H9 (cell line): ENCODE measurements around the gene ID4. TPM values are rescaled to one million over a fixed set of nuclear protein-coding genes. Genes with fewer than 3 reads are reported as not detected.

Source experiments
- DNase-seq: peaks from one replicate; pipeline ENCODE4 v3.0.0-alpha.2; 2017
- H2AFZ ChIP-seq: one replicate; pipeline ENCODE4 v1.6.1; 2013; ENCODE audit warnings: mild to moderate bottlenecking, low read length, control low read depth, moderate library complexity
- H2AK5ac ChIP-seq: 2 replicates; pipeline ENCODE4 v1.6.1; 2013; ENCODE audit warnings: low read length, control low read depth, mixed read lengths; ENCODE audit not compliant: insufficient read length
- H2BK120ac ChIP-seq: one replicate; pipeline ENCODE4 v1.6.1; 2013; ENCODE audit warnings: low read depth, mild to moderate bottlenecking, low read length, control low read depth, inconsistent platforms; ENCODE audit not compliant: poor library complexity, severe bottlenecking
- H2BK12ac ChIP-seq: 2 replicates; pipeline ENCODE4 v1.6.1; 2013; ENCODE audit warnings: low read length, control low read depth, mixed read lengths, low read depth; ENCODE audit not compliant: insufficient read length
- H2BK15ac ChIP-seq: 2 replicates; pipeline ENCODE4 v1.6.1; 2013; ENCODE audit warnings: low read depth, low read length, control low read depth
- H2BK20ac ChIP-seq: one replicate; pipeline ENCODE4 v1.6.1; 2013; ENCODE audit warnings: low read depth, mild to moderate bottlenecking, low read length, control low read depth, inconsistent platforms; ENCODE audit not compliant: poor library complexity, severe bottlenecking
- H2BK5ac ChIP-seq: 2 replicates; pipeline ENCODE4 v1.6.1; 2013; ENCODE audit warnings: low read length, control low read depth, mixed read lengths; ENCODE audit not compliant: insufficient read length
- H3K14ac ChIP-seq: 2 replicates; pipeline ENCODE4 v1.6.1; 2013; ENCODE audit warnings: low read length, control low read depth; ENCODE audit not compliant: insufficient read depth
- H3K18ac ChIP-seq: 2 replicates; pipeline ENCODE4 v1.6.1; 2013; ENCODE audit warnings: low read depth, mild to moderate bottlenecking, mixed read lengths, low read length, control low read depth; ENCODE audit not compliant: insufficient read length
- H3K23ac ChIP-seq: 2 replicates; pipeline ENCODE4 v1.6.1; 2013; ENCODE audit warnings: low read length, control low read depth, mixed read lengths, low read depth; ENCODE audit not compliant: insufficient read length
- H3K23me2 ChIP-seq: 2 replicates; pipeline ENCODE4 v1.6.1; 2013; ENCODE audit warnings: low read depth, mild to moderate bottlenecking, mixed read lengths, low read length, control low read depth; ENCODE audit not compliant: insufficient read length, poor library complexity, severe bottlenecking
- H3K27ac ChIP-seq: 2 replicates; pipeline ENCODE4 v1.5.1; 2013; ENCODE audit warnings: low read length, control low read depth, mixed read lengths, low read depth; ENCODE audit not compliant: insufficient read length
- H3K27me3 ChIP-seq: 2 replicates; pipeline ENCODE4 v1.6.1; 2013; ENCODE audit warnings: low read length, control low read depth, inconsistent platforms; ENCODE audit not compliant: insufficient read depth
- H3K4ac ChIP-seq: 2 replicates; pipeline ENCODE4 v1.6.1; 2013; ENCODE audit warnings: low read depth, mild to moderate bottlenecking, control low read depth, inconsistent platforms, low read length, moderate library complexity
- H3K4me1 ChIP-seq: 2 replicates; pipeline ENCODE4 v1.6.1; 2013; ENCODE audit warnings: low read length, control low read depth, inconsistent platforms; ENCODE audit not compliant: insufficient read depth
- H3K4me2 ChIP-seq: 2 replicates; pipeline ENCODE4 v1.6.1; 2013; ENCODE audit warnings: low read length, control low read depth, mixed read lengths; ENCODE audit not compliant: insufficient read length, insufficient read depth
- H3K56ac ChIP-seq: 2 replicates; pipeline ENCODE4 v1.6.1; 2013; ENCODE audit warnings: low read depth, mild to moderate bottlenecking, mixed read lengths, low read length, control low read depth; ENCODE audit not compliant: insufficient read length
- H3K79me1 ChIP-seq: 2 replicates; pipeline ENCODE4 v1.6.1; 2013; ENCODE audit warnings: low read depth, mild to moderate bottlenecking, moderate library complexity, low read length, control low read depth, inconsistent platforms; ENCODE audit not compliant: insufficient read depth, poor library complexity, severe bottlenecking
- H3K79me2 ChIP-seq: 2 replicates; pipeline ENCODE4 v1.6.1; 2013; ENCODE audit warnings: low read length, control low read depth, inconsistent platforms; ENCODE audit not compliant: insufficient read depth
- H3K9ac ChIP-seq: 2 replicates; pipeline ENCODE4 v1.6.1; 2013; ENCODE audit warnings: low read length, control low read depth, mixed read lengths; ENCODE audit not compliant: insufficient read length; ENCODE audit errors: extremely low read depth
- H3K9me3 ChIP-seq: one replicate; pipeline ENCODE4 v1.6.1; 2013; ENCODE audit warnings: low read depth, low read length, inconsistent platforms; ENCODE audit not compliant: control insufficient read depth
- H3T11ph ChIP-seq: one replicate; pipeline ENCODE4 v1.6.1; 2013; ENCODE audit warnings: mild to moderate bottlenecking, low read length, control low read depth, inconsistent platforms
- H4K20me1 ChIP-seq: one replicate; pipeline ENCODE4 v1.6.1; 2013; ENCODE audit not compliant: control insufficient read depth, insufficient read length, insufficient read depth
- H4K5ac ChIP-seq: 2 replicates; pipeline ENCODE4 v1.6.1; 2013; ENCODE audit warnings: low read depth, mild to moderate bottlenecking, mixed read lengths, low read length, control low read depth; ENCODE audit not compliant: insufficient read length
- H4K8ac ChIP-seq: replicated peaks from 2 replicates; pipeline ENCODE4 v1.6.1; 2013; ENCODE audit warnings: low read length, control low read depth, mixed read lengths, low read depth; ENCODE audit not compliant: insufficient read length
- H4K91ac ChIP-seq: 2 replicates; pipeline ENCODE4 v1.6.1; 2013; ENCODE audit warnings: low read depth, mild to moderate bottlenecking, moderate library complexity, mixed read lengths, low read length, control low read depth; ENCODE audit not compliant: insufficient read length
- H3K27ac Mint-ChIP-seq, 3 experiments: 2 replicates in 2 of 3; 3 replicates in 1 of 3; pipeline ENCODE4 v1.8.0; 2020 to 2021; ENCODE audit warnings: mixed read lengths in 3 of 3, mild to moderate bottlenecking in 1 of 3, moderate library complexity in 1 of 3
- H3K27me3 Mint-ChIP-seq: 2 replicates; pipeline ENCODE4 v1.8.0; 2021; ENCODE audit warnings: low read depth, mild to moderate bottlenecking, moderate library complexity, mixed read lengths
- H3K36me3 Mint-ChIP-seq, 3 experiments: 2 replicates in 2 of 3; 3 replicates in 1 of 3; pipeline ENCODE4 v1.8.0; 2020 to 2021; ENCODE audit warnings: low read depth in 3 of 3, mixed read lengths in 3 of 3; ENCODE audit not compliant: insufficient read depth in 1 of 3
- H3K4me1 Mint-ChIP-seq, 2 experiments: 2 replicates each; pipeline ENCODE4 v1.8.0; 2020; ENCODE audit warnings: mixed read lengths in 2 of 2
- H3K4me3 Mint-ChIP-seq, 2 experiments: 2 replicates in 1 of 2; 3 replicates in 1 of 2; pipeline ENCODE4 v1.8.0; 2020 to 2021; ENCODE audit warnings: mild to moderate bottlenecking in 2 of 2, mixed read lengths in 2 of 2, moderate library complexity in 1 of 2
- H3K9me3 Mint-ChIP-seq, 2 experiments: 2 replicates in 1 of 2; 3 replicates in 1 of 2; pipeline ENCODE4 v1.8.0; 2020; ENCODE audit warnings: mild to moderate bottlenecking in 2 of 2, mixed read lengths in 2 of 2, moderate library complexity in 1 of 2
- WGBS: extraction: QIAGEN DNeasy Blood & Tissue Kit; methylation state at CpG from one replicate; pipeline ENCODE4 v1.1.7; 2013; ENCODE audit warnings: missing lambda C conversion rate, low lambda C conversion rate, mixed read lengths; ENCODE audit not compliant: insufficient read length; ENCODE audit errors: extremely low coverage; 5-methylcytosine and 5-hydroxymethylcytosine counted together
- total RNA-seq: library from RNA; stranded (reverse); gene quantifications from 2 replicates; pipeline ENCODE4 v1.2.1, GENCODE V29; 2021
- TF ChIP-seq, protein P1 (sequence below): fragments of 200-600 bp; sonication (generic); conservative IDR thresholded peaks from 3 replicates; pipeline ENCODE4 v1.8.0; 2021; ENCODE audit warnings: antibody characterized with exemption, mild to moderate bottlenecking

Gene ID4
- total RNA-seq, 1 experiment from 2014 or later, result 14.0 TPM

DNA sequence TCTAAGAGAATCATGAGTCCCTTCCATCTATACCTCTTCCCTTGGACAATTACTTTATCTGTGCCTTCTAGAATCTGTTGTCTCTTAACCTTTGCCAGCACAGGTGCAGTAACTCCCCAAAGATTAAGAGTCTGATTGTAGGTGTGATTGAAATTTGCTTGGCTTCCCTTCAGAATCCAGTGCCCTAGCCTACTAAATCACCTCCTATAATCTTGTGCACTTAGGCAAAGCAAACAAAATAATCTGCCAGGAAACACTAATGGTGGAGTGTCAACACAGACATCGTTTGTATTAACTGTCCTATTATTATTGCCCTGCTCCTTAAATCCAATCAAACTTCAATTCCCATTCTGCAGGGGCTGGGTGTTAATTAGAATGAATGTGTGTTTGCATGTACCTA lies 28.0 kb downstream of the ID4 start:
- Histone ChIP-seq H2BK15ac (no peak overlapping the region), H2BK120ac (no peak overlapping the region), H3K4me1 (no peaks in the 10 kb centered on the region), H3T11ph (no peak overlapping the region), H2AFZ (no peak overlapping the region), H2BK20ac (no peak overlapping the region), H3K14ac (no peak overlapping the region), H3K79me2 (no peaks in the 10 kb centered on the region), H2BK5ac (no peak overlapping the region), H3K9me3 (no peaks in the 10 kb centered on the region), H3K4ac (no peak overlapping the region), H3K79me1 (no peaks in the 10 kb centered on the region), H3K4me2 (no peak overlapping the region), H2AK5ac (no peak overlapping the region), H3K23ac (no peak overlapping the region), H2BK12ac (no peak overlapping the region), H3K56ac (no peak overlapping the region), H4K91ac (no peak overlapping the region), H4K20me1 (no peaks in the 10 kb centered on the region), H4K5ac (no peak overlapping the region), H3K23me2 (no peaks in the 10 kb centered on the region), H3K27ac (no peak overlapping the region), H3K9ac (no peak overlapping the region), H3K27me3 (no peaks in the 10 kb centered on the region), H4K8ac (no peak overlapping the region), H3K18ac (no peak overlapping the region)
- TF ChIP-seq, protein P1, sequence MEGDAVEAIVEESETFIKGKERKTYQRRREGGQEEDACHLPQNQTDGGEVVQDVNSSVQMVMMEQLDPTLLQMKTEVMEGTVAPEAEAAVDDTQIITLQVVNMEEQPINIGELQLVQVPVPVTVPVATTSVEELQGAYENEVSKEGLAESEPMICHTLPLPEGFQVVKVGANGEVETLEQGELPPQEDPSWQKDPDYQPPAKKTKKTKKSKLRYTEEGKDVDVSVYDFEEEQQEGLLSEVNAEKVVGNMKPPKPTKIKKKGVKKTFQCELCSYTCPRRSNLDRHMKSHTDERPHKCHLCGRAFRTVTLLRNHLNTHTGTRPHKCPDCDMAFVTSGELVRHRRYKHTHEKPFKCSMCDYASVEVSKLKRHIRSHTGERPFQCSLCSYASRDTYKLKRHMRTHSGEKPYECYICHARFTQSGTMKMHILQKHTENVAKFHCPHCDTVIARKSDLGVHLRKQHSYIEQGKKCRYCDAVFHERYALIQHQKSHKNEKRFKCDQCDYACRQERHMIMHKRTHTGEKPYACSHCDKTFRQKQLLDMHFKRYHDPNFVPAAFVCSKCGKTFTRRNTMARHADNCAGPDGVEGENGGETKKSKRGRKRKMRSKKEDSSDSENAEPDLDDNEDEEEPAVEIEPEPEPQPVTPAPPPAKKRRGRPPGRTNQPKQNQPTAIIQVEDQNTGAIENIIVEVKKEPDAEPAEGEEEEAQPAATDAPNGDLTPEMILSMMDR, result no peak
- H3K4me3 Mint-ChIP-seq, result no peak overlapping the region
- DNase-seq, result no peak
- WGBS, result no CpG with 5 or more reads among the region's 1 CpG
- peaks cover 3% of the 10 kb centered on the region in 2 experiments; a peak in 1 of 4 replicates for H3K4me1 Mint-ChIP-seq
- no peak overlapping the region for H3K27ac Mint-ChIP-seq
- no peaks in the 10 kb centered on the region for H3K27me3 Mint-ChIP-seq
- no peaks in the 10 kb centered on the region for H3K9me3 Mint-ChIP-seq
- H3K36me3 Mint-ChIP-seq, result no peaks in the 10 kb centered on the region
